Raji (cell line): Measurements from ENCODE around the gene MBNL2.

Experiments
- POLR2A ChIP-seq: IDR thresholded peaks from 2 replicates; pipeline ENCODE4 v1.6.1; 2011; ENCODE audit warnings: low read depth, low read length, control low read depth; ENCODE audit not compliant: insufficient read depth

The MBNL2 gene

DNA sequence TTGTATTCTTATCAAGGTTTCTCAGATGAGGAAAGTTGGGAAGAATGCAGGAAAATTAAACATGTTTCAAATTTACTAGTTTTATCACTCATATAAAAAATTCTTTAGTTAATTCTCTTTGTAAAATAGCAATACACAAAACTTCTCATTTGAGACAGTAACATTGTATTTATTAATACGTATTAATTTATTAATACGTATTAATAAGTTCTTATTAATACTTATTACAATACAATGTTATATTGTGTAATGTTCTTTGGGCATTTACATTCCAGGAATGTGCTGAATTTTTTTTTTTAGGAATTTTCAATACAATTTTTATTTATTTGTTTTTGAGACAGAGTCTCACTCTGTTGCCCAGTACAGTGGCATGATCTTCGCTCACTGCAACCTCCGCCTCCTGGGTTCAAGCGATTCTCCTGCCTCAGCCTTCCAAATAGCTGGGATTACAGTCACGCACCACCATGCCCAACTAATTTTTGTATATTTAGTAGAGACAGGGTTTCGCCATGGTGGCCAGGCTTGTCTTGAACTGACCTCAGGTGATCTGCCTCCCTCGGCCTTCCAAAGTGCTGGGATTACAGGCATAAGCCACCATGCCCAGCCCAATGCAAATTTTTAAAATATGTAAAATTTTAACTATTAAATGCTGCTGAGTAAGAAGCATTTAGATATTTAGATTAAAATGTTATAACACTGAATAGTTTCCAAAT, 31.6 kb downstream of the MBNL2 start:
- TF ChIP-seq POLR2A: no peak

DNA sequence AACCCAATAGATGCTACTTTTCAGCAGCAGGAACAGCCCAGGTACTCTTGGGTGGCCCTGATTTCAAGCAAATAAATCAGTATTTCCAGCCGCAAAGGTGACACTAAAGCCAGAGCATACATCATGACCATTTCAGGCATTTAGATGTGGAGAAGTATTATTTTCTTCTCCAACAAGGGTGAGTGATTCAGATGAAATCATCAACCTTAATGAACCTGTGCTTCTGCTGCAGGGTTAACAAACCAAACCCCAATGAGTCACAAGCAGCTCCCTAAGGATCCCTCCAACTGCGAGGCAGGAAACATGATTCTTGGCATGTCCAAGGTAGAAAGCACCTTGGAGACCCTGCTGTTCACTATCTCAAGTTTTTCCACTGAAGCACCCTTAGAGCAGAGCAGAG, 32.7 kb downstream of the MBNL2 start:
- no peak for TF ChIP-seq POLR2A

DNA sequence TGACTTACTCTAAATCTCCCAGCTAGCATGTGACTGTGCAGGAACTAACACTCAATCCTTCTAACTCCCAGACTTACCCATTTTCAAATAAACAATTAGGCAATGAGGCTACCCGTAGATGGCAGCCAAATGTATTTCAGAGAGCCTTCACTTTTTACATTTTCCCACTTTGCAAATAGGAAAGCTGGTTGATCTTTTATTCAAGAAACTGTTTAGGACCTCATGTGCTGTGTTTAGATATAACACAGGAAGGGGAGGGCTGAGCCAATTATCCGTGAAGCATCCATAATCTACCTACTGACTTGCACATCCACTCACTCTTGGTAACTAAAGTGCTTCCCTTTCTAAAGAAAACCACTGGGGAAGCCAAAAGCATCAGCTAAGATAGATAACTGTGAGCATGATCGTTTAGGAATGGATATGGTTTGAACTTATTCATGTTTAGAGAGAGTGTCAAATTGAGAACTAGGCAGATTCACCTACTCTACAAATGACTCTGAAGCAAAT, 33.4 kb downstream of the MBNL2 start:
- no peak for TF ChIP-seq POLR2A

DNA sequence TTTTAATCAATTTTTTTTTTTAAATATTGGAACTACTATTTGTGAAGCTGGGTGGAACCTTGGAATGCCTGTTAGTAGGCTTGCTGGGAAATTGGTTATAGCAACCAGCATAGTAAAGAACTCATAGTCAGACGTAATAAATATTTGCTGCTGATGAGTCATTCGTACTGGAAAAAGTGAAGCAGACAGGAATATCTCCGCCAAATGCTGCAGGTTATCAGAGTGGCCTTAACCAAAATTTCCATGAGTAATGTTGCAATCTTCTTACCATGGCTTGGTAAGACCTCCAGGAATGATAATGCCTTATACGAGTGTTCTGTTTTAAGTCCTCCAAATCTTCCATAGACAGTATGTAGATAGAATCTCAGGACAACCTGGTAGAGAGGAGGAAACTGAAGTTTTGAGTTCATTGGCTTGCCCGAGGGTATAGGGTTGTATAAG, 34.2 kb downstream of the MBNL2 start:
- TF ChIP-seq POLR2A: no peak

DNA sequence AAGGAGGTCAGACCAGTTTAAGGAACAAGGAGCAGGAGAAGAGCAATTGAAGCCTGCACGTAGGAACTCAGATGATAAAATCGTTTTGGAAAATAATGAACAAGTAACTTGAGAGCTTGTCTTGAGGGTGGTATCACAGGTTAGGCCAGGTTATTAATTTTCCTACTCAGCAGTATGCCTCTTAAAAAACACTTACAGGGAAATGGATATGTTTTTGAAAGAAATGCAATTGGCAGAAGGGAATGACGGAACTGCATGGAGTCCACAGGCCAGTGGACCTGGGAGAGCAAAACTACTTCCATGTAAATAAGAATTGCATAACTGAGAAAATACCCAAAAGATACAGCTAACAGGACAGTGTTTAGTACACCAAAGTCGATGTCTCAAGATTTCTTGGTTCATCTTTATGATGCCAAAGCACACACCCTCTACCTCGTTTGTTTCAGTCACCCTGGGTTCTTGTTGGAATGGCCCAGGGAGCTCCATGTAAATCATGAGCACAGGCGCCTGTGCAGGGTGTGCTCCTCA, 35.2 kb downstream of the MBNL2 start:
- no peak for TF ChIP-seq POLR2A

DNA sequence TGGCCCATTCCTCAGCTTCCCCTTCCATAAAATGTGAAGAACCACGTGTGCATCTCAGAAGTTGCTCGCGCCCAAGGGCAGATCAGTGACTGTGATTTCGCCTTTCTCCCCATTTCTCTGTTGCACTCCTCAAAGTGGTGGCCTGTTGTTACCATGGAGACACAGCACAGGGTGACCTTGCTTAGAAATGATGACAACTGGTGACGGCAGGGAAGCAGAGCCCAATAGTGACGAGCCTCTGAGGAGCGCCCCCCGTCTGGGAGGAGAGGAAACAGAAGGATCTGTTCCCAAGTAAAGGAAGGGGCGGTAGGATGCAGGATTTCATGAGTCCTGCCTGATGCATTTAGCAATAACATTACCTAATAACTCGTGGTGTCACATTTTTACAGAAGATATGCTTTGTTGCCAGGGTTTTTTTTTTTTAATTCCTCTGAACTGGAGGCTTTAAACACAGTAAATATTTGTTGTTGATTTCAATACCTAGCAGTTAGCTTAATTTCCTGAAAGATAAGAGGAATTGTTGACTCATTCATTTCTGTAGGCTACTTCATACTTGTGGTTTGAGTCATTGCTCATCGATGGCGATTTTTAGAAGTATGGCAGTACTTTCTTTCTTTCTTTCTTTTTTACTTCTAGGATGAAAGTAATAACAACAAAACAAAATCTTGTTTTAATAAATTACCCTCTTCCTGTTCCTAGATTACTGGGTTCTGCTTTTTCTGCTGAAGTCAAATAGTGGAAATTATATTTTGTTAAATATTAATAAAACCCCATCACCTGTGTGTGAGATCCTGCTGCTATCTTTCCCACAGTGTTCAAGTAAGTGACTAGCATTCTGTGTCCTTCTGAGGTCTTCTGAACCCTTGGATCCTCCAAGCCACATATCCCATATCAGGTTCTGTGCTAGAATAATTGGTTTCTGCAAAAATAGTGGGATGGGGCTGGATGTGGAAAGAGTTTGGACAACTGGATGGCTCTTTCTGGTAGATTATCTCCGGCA, 36.0 kb downstream of the MBNL2 start:
- no peak for TF ChIP-seq POLR2A

DNA sequence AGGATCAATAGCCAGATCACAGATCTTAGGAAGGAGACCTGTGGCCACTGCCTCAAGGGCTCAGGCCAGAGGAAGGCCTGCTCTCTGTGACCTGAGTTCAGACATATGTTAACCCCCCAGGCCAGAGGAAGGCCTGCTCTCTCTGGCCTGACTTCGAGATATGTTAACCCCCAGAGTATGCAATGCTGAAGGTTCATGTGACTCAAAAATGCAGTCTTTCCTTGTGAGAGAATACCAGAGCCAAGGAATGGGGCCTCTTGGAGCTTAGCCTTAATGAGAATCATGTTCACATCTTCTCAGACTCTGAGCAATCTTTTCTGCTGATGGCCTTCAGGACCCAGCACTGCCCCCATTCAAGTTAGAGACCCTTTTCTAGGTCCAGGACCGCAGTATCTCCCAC, 36.7 kb downstream of the MBNL2 start:
- TF ChIP-seq POLR2A: no peak

DNA sequence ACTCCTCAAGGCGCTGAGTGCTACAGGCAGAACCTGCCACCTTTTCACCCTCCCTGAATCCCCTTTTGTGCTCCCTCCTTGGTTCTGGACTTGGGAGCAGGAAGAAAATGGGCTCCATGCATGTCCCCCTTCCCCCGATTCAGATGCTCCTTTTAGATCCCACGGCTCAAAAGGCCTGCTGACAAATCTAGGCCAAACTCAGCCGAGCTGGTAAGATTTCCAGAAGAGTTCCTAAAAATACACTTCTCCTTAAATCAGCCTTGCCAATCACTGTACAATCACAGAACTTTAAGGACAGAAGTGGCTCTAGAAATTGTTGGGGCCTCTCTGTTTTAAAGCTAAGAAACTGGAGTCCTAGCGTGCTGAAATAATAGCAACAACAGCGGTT, 37.3 kb downstream of the MBNL2 start:
- TF ChIP-seq POLR2A: no peak

DNA sequence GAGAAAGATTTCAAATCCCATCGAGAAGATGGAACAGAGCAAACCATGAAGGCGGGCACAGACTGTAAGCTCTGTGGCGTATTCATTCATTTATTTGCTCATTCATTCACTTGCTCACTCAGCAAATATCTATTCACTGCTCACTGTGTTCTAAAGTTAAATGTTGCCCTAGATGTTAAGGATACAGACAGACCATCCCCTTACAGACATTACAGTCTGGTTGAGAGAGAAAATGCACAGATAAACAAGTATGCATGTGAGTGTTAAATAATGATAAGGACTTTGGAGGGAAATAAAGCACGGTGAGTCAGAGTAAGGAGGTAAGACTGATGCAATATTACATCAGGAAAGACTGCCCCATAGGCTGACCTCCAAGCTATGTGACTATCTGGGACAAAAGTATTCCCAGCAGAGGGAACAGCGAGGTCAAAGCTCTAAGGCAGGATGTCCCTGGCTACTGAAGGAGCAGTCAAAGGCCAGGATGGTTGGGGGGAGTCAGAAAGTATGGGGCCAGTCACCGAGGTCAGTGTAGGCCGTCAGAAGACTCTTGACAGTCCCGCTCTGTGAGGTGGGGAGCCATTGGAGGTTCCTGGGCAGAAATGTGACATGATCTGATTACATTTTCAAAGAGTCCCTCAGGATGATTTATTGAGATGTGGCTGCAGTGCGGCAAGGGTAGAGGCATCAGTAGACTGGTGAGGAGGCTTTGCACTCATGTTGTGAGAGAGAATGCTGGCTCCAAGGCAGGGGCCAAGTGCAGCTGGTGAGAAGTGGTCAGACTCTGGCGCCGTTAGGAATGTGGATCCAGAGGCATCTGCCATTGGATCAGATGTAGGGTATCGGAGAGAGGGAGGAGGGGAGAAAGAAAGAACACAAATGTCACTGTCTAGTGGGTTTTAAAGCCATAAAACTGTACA, 37.9 kb downstream of the MBNL2 start:
- no peak for TF ChIP-seq POLR2A

DNA sequence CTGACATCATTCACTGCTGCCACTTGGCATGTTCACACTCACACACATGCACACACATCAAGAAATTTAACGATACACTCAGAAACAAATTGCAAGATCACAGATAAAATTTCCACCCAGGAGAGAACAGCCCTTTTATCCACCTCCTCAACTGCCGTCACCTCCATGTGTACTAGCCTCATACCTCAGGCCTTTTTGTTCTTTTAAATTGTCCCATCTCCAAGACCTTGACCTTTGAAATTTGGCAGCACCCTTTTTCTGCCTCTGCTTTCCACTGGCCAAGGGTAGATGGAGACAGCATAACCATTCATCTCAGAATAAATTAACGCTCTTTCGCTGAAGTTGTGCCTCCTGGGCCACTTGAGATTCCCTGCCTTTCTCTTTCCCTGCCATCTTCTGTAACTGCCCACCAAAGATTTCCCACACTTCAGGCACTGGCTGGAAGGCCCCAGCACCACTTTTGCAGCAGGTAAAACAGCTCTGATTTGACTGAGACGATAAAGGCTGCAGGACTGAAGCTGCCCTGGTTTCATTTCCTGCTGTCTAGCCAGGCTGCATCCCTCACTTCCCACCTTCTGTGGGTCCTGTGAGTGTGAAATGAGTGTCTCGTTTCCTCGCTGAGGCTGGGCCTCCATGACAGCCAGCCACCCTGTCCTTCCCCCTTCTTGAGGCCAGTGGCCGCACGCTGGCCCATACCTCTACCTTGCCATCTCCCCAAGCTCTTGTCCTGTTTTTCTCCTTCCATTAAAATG, 39.3 kb downstream of the MBNL2 start:
- TF ChIP-seq POLR2A: no peak

DNA sequence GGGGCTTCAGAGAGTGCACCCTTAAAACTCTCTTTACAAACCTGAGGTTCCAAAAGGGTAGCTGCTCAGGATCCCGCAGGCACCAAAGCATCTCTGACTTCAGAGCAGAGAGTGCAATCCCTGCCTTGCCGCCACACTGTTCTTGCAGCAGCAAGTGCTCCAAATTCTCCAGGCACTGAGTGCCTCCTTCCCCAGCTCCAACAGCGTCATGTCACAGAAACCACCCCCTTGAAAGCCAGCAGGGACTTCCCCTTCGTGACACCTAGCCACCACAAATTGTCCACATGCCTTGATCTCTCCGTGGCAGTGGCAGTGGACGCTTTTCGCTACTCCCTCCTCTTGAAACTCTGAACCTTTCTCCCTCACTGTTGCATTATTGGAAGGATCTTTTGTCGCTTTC, 39.9 kb downstream of the MBNL2 start:
- no peak for TF ChIP-seq POLR2A

DNA sequence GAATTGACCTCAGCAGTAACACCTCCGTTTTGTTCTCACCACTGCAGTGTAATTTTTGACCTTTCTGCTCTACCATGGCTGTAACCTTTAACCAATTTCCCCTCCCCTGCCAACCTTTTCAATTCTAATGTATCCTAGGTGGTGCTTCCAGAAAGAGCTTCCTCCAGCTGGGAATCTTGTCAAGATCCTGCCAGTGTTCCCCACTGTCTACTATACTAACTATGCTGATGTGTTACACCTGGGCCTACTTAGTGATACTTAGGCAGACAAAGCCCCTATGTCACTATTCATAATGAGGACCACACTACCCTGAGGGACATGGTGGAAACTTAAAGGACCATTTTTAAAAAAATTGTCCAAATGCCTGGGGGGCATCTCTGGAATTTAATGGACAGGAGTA, 41.0 kb downstream of the MBNL2 start:
- no peak for TF ChIP-seq POLR2A

DNA sequence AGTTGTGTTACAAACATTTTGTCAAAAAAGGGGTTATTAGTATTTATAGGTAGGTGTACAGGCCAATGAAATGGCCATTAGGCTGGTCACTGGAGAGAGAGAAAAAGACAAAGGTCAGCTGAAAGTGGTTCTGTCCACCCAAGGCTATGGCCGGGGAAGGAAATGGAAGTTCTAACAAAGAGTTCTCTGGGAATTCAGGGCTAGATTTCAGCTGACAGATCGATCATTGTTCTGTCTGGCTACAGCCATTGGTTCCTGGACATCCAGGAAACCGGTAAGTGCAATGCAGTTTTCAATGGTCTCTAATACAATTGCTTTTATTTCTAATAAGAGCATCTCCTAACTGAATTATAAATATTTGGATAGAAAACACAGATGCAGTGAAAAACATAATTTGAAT, 42.5 kb downstream of the MBNL2 start:
- no peak for TF ChIP-seq POLR2A

DNA sequence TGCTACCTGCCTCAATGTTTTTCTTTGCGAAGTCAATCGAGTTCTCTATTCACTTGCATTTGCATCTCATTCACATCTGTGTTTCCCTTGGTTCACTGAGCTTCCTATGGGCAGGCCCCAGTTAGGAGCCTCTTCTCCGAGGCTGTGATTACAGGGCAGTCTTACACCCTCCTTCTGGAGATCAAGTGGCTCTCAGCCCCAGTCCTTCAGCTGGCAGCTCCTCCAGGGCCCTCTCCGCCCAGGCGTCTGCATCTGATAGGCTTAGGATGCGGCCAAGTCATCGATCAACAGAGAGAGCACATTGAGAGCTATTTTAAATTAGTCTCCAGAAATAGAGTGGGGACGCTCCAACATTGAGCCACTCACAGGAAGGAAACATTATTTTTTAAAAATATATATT, 44.2 kb downstream of the MBNL2 start:
- TF ChIP-seq POLR2A: no peak

DNA sequence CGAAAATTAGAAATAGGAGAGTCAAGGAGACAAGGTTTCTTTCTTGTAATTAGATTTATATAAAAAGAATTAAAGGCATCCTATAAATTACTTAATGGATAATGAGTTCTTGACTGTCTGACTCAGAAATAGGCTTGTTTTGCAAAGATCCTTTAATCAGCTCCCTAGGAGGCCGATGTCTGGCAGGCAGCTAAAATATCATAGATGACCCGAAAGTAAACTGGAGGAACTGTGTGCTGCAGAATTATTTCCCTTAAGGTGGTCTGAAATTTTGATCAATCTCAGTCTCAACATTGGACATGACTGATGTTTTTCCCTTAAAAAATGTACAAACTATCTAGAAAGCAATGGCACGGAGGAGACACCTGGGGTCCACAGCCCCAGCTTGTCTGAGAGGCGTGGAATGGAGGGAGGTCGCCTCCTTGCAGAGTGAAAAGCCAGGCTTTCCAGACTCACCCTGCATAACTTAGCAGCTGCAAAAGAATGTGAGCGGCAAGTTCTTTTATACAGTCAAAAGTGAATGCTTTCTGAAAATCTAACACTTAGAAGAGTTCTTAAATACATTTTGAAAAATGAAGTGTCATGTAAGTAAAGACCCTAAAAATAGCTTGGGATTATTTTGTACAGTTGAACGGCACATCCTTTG, 44.8 kb downstream of the MBNL2 start:
- no peak for TF ChIP-seq POLR2A
